CD4-positive, alpha-beta T cell treated with Interleukin-17A for 1 hour (primary cell): Measurements from ENCODE around the gene CAGE1.
A peak's percentile ranks its signal among the peaks of the same experiment; 100 is the strongest.
"Not testable (repeated sequence)": the region's sequence is repeated elsewhere in the genome, so short reads cannot be mapped to it uniquely, and the experiment has no call there.

Experiments used
- DNase-seq: peaks from one replicate; pipeline ENCODE4 v3.0.0-alpha.2; 2020

The CAGE1 gene

DNA sequence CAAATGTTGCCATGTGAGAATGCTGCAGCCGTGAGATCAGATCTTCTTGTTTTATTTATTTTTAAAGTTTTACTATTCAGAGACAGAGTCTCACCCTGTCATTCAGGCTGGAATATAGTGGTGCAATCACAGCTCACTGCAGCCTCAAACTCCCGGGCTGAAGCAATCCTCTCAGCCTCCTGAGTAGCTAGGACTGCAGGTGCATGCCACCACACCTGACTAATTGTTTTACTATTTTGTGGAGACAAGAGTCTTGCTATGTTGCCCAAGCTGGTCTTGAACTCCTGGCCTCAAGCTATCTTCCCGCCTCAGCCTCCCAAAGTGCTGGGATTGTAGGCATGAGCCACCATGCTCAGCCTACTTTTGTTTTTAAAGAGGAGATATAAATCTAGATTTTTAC lies 54.0 kb downstream of the CAGE1 start:
- DNase-seq, result no peak

DNA sequence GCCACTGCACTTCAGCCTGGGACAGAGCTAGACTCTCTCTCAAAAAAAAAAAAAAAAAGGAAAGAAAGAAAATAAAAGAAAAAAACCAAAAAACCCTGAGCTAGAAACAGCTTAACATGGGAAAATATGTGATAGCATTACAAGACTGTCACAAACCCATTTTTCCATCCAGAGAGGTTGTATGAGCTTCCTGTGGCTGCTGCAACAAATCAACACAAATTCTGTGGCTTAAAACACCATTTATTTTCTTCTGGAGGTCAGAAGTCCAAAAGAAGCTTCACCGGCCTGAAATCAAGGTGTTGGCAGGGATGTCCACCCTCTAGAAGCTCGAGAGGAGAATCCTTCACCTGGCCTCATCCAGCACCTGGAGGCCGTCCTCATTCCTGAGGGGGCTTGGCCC lies 54.9 kb downstream of the CAGE1 start:
- DNase-seq, result no peak

DNA sequence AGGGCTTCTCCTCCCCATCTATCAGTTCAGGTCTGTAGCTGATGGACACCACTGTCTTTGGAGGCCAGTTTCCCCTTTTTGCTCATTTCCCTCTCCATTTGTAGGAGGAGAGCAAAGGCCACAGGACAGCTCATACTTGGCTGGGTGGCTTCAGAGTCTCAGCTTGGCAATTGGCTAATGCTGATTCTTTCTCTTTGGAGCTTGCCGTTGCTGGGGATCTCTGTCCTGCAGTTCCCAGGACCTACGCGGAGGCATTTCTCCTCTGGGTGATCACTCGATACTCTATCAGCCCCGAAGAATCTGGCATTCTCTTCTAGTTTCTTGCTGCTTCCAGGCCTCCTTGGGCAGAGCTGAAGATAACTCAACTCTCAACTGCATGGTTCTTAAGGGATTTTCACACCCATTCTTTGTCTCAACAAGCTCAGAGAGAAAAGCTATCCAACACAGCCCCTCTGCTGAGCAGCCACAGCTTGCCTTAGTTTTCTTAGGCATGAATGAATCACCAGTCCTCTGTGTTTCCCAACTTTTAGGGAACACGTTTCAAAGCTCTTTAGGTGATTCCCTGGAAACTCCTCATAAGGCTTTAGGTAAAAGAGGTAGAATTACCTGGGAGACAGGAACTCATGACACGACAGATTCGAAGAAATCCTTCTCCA lies 57.3 kb downstream of the CAGE1 start:
- no peak for DNase-seq

DNA sequence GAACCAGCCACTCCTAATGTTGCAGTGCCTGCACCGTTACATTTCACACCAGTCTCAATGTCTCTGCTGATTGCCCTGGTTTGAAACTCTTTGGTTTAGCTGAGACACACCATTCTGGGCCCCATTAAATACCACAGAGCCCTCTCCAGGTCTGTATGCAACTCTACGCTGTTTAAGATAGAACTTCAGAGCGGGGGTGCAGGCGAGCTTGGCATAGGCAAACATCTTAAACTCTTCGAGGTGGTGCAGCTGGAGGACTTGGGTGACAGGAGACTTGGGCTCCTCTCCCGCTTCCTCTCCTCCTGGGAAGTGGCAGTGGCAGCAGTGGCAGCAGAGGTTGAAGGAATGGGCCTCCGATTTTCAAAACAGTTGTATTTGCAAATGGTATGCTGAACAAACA lies 58.1 kb downstream of the CAGE1 start:
- no peak for DNase-seq

DNA sequence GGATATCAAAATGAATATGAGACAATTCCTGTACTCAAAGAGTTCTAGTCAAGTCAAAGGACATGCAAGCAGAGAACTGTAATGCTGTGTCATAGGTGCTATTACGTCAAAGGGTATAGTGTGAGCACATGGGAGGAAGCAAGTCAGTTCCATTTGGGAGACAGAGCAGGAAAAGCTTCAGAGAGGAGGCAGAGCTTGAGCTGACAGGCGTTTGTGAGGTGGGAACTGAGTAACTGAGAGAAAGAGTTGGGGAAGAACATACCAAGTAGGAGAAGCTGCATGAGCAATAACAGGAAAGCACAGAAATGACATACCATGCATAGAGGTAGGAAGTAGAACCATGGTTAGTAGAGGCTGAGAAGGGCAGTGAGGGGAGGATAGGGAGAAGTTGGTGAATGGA lies 61.3 kb downstream of the CAGE1 start:
- no peak for DNase-seq

DNA sequence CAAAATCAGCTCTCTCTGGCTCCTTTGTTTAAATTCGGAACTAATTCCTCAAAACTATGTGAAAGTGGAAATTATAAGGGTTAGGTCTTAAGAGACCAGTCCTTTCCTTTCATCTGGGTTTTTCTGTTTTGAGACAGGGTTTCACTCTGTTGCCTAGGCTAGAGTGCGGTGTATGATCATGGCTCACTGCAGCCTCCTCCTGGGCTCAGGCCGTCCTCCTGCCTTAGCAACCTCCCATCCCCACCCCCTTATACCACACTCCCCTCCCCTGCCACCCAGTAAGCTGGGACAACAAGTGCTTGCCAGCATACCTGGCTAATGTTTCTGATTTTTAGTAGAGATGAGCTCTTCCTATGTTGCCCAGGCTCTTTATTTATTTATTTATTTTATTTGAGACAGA lies 63.8 kb downstream of the CAGE1 start:
- no peak for DNase-seq

DNA sequence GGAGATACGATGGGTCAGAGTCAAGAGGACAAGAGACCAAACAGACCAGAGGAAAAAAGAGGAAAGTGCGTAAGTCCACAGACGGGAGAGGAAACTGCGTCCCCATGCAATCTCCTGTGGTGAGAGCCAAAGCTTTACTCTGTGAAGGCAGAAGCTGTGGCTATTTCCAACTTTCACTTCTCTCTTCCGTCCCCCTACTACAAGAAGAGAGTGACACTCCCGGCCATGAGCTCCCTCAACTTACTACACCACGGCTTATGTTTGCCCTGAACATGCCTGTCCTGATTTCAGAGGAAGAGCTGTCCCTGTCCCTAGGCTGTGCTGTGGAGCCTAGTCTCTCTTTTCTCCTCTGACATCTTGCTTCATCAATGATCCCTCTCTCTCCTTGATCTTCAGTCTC lies 65.0 kb downstream of the CAGE1 start:
- peak; percentile 19 for DNase-seq

DNA sequence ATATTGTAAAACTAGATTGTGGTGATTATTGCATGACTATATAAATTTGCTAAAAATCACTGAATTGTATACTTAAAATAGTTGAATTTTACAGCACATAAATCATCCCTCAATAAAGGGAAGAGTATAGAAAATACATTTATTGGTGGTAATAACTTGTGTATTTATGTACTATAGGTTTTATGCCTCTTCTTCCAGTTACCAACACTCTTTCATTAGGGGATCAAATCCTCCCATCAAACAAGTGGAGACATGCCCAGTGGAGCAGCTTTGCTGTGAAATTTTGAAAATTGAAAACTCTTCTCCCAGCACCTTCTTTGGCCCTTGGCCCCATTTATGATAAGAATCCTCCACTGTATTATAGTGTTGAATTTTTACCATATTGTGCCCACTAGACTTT lies 66.5 kb downstream of the CAGE1 start:
- DNase-seq, result no peak

DNA sequence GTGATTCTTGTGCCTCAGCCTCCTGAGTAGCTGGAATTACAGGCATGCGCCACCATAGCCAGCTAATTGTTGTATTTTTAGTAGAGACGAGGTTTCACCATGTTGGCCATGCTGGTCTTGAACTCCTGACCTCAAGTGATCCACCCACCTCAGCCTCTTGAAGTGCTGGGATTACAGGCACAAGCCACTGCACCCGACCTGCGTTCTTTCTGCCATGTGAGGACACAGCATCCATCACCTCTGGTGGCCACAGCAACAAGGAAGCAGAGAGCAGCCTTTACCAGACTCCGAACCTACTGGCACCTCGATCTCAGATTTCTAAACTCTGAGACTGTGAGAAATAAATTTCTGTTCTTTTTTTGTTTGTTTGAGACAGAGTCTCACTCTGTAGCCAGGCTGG lies 67.7 kb downstream of the CAGE1 start:
- DNase-seq, result not testable (repeated sequence)

DNA sequence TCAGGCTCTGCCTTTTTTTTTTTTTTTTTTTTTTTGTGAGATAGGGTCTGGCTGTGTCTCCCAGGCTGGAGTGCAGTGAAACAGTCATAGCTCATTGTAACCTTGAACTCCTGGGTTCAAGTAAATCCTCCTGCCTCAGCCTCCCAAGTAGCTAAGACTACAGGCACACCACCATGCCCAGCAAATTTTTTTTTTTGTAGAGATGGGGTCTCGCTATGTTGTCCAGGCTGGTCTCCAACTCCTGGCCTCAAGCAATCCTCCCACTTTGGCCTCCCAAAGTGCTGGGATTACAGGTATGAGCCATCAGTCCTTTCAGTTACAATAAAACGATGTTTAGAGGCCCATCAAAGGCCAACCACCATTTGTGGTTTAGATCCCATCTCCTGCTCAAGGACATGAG lies 70.1 kb downstream of the CAGE1 start:
- not testable (repeated sequence) for DNase-seq

DNA sequence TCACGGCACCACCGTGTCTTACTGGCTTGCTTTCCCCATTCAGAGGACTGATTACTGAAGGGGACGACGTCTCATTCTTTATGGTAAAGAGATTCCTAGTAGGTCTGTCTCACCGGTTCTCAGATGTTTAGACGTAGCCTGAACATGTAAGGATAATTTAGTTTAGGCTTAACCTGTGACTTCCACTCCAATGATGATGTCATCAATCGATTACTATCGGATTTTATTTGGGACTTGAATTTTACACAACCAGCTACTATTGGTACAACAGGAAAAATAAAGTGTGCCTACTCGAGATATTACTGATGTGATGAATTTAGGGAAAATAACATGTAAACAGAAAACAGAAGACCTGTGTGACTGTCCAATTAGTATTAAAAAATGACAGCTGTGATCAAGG lies 72.0 kb downstream of the CAGE1 start:
- no peak for DNase-seq

DNA sequence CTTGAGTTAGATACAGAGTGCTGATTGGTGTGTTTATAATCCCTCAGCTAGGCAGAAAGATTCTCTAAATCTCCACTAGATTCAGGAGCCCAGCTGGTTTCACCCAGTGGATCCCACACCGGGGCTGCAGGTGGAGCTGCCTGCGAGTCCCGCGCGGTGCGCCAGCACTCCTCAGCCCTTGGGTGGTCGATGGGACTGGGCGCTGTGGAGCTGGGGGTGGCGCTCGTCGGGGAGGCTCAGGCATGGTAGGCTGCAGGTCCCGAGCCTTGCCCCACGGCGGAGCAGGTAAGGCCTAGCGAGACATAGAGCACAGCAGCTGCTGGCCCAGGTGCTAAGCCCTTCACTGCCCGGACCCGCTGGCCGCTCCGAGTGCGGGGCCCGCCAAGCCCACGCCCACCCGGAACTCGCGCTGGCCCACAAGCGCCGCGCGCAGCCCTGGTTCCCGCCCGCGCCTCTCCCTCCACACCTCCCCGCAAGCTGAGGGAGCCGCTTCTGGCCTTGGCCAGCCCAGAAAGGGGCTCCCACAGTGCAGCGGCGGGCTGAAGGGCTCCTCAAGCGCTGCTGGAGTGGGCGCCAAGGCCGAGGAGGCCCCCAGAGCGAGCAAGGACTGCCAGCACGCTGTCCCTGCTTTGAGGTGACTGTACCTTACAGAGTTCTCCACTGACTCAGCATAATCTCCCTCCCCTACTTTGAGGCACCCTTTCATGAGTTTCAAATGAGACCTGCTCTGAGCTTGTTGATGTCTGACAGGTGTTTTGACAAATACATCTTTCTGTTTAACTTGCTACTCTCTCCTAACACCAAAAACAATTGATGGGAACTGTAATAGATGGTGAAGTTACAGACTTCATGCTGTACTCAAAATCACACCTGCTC lies 72.6 kb downstream of the CAGE1 start:
- DNase-seq, result no peak

DNA sequence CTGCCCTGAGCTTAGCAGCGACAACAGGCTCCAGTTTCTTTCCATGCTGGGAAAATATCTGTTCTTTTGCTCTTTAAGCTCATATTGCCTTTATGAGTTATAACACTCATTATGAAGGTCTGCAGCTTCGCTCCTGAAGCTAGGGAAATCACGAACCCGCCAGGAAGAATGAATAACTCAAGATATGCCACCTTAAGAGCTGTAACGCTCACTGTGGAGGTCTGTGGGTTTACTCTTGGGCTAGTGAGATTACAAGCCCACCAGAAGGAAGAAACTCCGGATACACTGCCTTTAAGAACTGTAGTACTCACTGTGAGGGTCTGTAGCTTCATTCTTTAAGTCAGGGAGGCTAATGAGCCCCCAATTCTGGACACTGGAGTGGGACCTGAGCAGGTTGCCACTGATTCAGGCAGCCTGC lies 73.6 kb downstream of the CAGE1 start:
- no peak for DNase-seq

DNA sequence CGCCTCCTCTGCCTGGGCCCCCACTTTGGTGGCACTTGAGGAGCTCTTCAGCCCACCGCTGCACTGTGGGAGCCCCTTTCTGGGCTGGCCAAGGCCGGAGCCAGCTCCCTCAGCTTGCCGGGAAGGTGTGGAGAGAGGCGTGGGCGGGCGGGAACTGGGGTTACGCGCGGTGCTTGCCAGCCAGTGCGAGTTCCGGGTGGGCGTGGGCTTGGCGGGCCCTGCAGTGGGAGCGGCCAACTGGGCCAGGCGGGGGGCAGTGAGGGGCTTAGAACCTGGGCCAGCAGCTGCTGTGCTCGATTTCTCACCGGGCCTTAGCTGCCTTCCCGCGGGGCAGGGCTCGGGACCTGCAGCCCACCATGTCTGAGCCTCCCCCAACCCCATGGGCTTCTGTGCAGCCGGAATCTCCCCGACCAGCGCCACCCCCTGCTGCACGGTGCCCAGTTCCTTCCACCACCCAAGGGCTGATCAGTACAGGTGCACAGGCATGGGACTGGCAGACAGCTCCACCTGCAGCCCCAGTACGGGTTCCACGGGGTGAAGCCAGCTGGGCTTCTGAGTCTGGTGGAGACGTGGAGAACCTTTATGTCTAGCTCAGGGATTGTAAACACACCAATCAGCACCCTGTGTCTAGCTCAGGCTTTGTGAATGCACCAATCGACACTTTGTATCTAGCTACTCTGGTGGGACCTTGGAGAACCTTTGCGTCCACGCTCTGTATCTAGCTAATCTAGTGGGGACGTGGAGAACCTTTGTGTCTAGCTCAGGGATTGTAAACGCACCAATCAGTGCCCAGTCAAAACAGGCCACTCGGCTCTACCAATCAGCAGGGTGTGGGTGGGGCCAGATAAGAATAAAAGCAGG lies 74.2 kb downstream of the CAGE1 start:
- DNase-seq, result not testable (repeated sequence)

DNA sequence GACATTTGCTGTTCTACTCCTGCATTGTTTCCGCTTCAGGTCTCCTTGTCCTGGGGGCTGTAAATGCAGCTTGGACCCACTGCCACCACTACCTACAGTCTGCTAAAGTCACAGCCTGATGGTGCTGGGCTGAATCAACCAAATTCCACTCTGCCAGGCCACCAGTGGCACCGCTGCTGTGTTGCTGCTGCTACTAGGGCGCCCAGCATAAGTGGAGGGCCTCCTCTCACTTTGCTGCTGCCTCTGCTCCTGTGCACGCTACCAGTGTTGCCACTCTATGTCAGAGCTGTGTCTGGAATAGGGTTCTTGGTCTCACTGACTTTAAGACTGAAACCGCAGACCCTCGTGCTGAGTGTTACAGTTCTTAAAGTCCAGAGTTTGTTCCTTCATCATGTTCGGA lies 75.1 kb downstream of the CAGE1 start:
- no peak for DNase-seq

DNA sequence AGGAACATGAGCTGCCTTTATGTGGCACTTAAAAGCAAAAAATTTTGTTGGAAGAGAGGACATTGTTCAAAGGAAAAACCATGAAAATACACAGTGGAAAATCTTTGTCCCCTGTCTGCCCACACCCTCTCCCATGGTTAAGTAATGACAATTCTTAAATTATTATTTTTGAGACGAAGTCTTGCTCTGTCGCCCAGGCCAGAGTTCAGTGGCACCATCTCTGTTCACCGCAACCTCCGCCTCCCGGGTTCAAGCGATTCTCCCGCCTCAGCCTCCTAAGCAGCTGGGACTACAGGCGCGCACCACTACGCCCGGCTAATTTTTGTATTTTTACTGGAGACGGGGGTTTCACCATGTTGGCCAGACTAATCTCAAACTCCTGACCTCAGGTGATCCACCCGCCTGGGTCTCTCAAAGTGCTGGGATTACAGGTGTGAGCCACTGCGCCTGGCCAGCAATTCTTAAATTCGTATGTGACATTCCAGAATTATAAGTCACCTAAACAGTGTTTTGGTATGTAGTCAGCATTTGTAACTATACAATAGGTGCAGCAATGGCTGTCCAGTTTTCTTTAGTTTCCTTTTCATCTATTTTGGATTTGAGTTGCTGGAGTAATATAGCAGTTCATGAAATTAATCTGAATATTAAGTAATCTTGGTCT lies 75.9 kb downstream of the CAGE1 start:
- DNase-seq, result no peak

DNA sequence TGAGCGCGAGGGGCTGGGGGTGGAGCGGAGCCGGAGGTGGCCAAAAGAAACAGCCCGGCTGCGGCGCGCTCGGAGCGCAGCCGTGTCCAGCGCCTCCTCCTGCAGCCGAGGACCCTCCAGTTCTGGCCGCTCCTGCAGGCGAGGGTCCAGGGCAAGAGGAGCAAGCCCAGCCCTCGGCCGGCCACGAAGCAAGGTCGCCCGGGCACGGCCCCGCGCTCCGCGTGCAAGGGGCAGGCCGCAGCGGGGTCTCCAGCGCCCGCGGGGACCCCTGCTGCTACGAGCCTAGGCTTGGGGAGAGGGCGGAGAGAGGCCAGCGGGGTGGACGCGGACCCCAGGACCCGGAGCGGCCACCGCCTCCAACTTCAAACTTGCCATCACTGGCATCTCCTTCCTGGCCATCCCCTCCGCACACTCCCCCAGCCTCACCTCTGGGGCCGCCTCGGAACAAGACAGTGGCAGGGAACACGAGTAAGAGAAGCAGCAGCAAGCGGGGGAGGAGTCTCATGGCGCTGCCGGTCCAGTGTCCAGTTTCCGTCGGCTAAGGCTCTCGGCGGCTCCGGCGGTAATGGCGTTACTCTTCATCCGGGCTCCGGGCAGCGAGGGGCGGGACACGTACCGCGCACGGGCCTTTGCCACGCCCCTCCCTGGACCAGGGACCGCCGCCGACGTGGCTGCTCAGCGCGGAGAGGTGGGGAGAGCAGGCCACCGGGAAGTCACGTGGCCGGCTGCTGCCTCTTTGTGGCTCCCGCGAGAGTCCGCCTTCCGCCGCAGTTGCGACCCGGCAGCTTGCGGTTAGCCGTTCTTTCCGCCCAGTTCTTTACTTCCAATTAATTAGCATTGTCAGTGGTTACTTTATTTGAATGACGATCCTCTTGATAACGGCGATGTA lies 76.7 kb downstream of the CAGE1 start, which contains the start of gene SSR1:
TSS of gene SSR1 (minus strand) at position 584 of the 889 bp plus-strand sequence. CDS start at position 505, 79 bp downstream.
- DNase-seq, result peak; percentile 94

DNA sequence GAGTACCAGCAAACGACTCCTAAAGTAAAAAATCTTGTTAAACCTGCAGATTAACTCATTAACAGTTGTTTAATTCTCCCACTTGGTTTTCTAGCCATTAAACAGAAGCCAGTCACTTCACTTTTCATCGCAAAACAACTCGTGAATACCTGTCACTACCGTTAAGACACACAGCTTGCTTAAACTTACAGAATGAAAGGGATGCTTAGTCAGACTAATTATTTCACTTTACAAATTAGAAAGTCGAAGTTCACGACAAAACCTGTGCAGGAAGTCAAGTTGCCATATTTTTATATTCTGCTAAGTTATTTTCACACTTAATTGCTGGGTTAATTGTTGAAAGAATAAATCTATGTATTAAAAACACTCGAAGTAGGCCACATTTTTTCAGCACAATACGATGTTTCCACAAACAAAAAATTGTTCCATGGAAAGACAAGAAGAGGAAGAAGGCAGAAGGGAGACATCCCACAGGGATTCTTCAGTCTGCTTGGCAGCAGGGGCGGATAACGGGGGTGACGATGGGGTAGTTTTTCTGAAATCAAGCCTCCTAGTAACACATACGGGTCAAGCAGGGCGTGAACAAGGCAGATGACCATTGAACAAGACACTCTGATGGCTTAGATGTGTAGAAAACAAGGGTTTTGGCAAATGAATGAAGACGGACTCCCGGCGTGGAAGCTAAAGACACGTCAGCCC lies 77.5 kb downstream of the CAGE1 start:
- peak; percentile 27 for DNase-seq

DNA sequence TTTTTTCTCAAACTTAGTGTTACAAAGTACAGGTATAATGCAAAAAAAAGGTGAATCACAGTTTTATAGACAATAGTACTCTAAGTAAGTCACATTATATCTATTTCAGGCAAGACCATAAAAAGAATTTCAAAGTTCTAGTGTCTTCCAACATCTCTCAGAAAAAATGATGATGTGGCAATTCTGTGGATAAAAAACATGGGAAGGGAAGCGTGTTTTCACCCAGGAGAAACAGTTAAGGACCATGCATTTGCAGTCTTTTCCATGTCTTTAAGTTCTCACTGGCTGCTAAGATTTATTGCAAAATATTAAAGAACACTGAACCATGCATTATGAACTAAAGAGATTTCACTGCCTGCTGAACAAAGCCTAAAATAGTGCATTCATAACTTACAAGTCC lies 78.4 kb downstream of the CAGE1 start:
- DNase-seq, result no peak

DNA sequence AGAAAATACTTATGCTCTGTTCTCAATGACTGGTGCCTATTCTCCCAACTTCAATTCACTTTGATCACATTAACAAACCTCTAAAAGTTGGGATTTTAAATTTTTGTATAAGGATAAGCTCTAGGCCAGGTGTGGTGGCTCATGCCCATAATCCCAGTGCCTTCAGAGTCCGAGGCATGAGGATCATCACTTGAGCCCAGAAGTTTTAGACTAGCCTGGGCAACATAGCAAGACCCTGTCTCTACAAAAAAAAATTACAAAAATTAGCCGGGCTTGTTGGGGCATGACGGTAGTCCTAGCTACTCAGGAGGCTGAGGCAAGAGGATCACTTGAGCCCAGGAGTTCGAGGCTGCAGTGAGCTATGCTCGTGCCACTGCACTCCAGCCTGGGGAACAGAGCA lies 80.5 kb downstream of the CAGE1 start:
- no peak for DNase-seq

DNA sequence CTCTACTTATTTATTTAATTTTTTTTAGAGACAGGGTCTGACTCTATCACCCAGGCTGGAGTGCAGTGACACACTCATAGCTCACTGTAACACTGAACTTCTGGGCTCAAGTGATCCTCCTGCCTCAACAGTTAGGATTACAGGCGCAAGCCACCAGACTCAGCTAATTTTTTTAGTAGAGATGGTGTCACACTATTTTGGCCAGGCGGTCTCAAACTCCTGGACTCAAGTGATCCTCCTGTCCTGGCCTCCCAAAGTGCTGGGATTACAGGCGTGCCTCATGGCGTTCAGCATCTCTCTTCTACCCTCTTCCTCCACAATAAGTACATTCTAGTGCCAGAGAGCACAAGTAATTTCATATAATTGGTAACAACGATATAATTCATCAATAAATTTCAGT lies 82.0 kb downstream of the CAGE1 start:
- DNase-seq, result no peak
